Esophagus muscularis mucosa (tissue), 3 donors: ENCODE data around the gene GRID2.

Source experiments
- POLR2A ChIP-seq: fragments of 450-650 bp; IDR thresholded peaks from one replicate; pipeline ENCODE4 v1.6.1; 2017; ENCODE audit warnings: antibody characterized with exemption, moderate library complexity, mild to moderate bottlenecking, low read depth
- TF ChIP-seq, protein P1 (sequence below), 3 experiments: fragments of 200-600 bp in 2 of 3; fragments of 450-650 bp in 1 of 3; sonication (generic) in 2 of 3; IDR thresholded peaks; one replicate each; pipeline ENCODE4 v1.5.1; 2017 to 2019; ENCODE audit warnings: antibody characterized with exemption in 3 of 3, mild to moderate bottlenecking in 2 of 3, moderate library complexity in 1 of 3

DNA sequence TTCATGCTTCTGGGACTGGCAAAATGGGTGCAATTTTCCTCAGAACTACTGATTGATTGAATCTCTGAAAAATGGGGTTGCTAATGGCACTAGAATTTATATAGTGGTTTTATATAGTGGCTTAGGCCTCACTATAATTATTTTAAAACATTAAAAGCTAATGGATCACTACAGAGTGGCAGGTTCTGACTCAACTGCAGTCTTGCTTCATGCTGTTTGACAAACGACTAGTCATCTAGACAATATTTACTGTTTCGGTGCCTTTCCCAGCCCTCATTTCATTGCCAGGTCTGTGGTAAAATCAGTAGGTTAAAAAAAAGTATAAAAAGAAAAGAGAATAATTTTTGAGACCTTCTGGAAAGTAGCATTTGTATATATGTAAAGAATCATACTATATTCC is 1172.0 kb downstream of the GRID2 start:
- TF ChIP-seq, protein P1, sequence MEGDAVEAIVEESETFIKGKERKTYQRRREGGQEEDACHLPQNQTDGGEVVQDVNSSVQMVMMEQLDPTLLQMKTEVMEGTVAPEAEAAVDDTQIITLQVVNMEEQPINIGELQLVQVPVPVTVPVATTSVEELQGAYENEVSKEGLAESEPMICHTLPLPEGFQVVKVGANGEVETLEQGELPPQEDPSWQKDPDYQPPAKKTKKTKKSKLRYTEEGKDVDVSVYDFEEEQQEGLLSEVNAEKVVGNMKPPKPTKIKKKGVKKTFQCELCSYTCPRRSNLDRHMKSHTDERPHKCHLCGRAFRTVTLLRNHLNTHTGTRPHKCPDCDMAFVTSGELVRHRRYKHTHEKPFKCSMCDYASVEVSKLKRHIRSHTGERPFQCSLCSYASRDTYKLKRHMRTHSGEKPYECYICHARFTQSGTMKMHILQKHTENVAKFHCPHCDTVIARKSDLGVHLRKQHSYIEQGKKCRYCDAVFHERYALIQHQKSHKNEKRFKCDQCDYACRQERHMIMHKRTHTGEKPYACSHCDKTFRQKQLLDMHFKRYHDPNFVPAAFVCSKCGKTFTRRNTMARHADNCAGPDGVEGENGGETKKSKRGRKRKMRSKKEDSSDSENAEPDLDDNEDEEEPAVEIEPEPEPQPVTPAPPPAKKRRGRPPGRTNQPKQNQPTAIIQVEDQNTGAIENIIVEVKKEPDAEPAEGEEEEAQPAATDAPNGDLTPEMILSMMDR (IDR thresholded peaks at IDR 0.05) = no peak
- TF ChIP-seq POLR2A = no peak
